PC-3 (cell line): ENCODE data around the gene RNF151. TPM values are rescaled to one million over a fixed set of nuclear protein-coding genes. Genes with fewer than 3 reads are reported as not detected.
"Not testable (repeated sequence)": the region's sequence is repeated elsewhere in the genome, so short reads cannot be mapped to it uniquely, and the experiment has no call there.

Experiments used
- ATAC-seq: fragments of 200-7000 bp; cut with Tn5 transposase; 2 replicates; pipeline ENCODE4 v1.9.1; 2020; ENCODE audit warnings: mild to moderate bottlenecking, moderate library complexity
- BruUV-seq: library from RNA; stranded (reverse); fragments of 400-500 nt; replicated peaks from 2 replicates; lab custom pipeline; 2021; lab: Mats Ljungman, UMichigan
- CTCF ChIA-PET: fragments of 300-600 bp; sonication (Branson Sonifier 250); formaldehyde crosslinking; loops from one replicate; lab custom pipeline; 2022; ENCODE audit warnings: antibody characterized with exemption; lab: Charles Lee
- POLR2A ChIA-PET: fragments of 300-600 bp; sonication (Branson Sonifier 250); formaldehyde crosslinking; loops from one replicate; lab custom pipeline; 2022; ENCODE audit warnings: antibody characterized with exemption; ENCODE audit not compliant: unreplicated experiment; lab: Charles Lee
- DNase-seq: peaks from one replicate; pipeline ENCODE4 v3.0.0-alpha.2; 2015
- H2AFZ ChIP-seq: fragments of 300-600 bp; sonication (generic); 2 replicates; pipeline ENCODE4 v1.6.0; 2016; ENCODE audit warnings: antibody characterized with exemption, low read length
- H3F3A ChIP-seq: fragments of 300-600 bp; sonication (generic); one replicate; pipeline ENCODE4 v1.6.0; 2017; ENCODE audit warnings: antibody characterized with exemption, low read length, control low read depth, mild to moderate bottlenecking; ENCODE audit not compliant: unreplicated experiment
- H3K27ac ChIP-seq: fragments of 300-600 bp; sonication (generic); 2 replicates; pipeline ENCODE4 v1.5.1; 2016; ENCODE audit warnings: mild to moderate bottlenecking, low read length
- H3K27me3 ChIP-seq: fragments of 300-600 bp; sonication (generic); 2 replicates; pipeline ENCODE4 v1.6.1; 2016; ENCODE audit warnings: low read length, mixed read lengths
- H3K36me3 ChIP-seq: fragments of 300-600 bp; sonication (generic); 2 replicates; pipeline ENCODE4 v1.6.1; 2016; ENCODE audit warnings: low read depth, mixed run types, low read length, mixed read lengths
- H3K4me1 ChIP-seq: fragments of 300-600 bp; sonication (generic); 2 replicates; pipeline ENCODE4 v1.5.1; 2016; ENCODE audit warnings: low read length; ENCODE audit not compliant: insufficient read depth
- H3K4me2 ChIP-seq: fragments of 300-600 bp; sonication (generic); 2 replicates; pipeline ENCODE4 v1.6.0; 2016; ENCODE audit warnings: low read length
- H3K4me3 ChIP-seq: fragments of 300-600 bp; sonication (generic); 2 replicates; pipeline ENCODE4 v1.5.1; 2016; ENCODE audit warnings: mild to moderate bottlenecking, low read length, mixed read lengths
- H3K79me2 ChIP-seq: fragments of 300-600 bp; sonication (generic); 2 replicates; pipeline ENCODE4 v1.6.1; 2017; ENCODE audit warnings: low read length, mixed read lengths
- H3K9ac ChIP-seq: fragments of 300-600 bp; sonication (generic); 2 replicates; pipeline ENCODE4 v1.6.0; 2016; ENCODE audit warnings: mild to moderate bottlenecking, low read length
- H3K9me2 ChIP-seq: fragments of 300-600 bp; sonication (generic); replicated peaks from 2 replicates; pipeline ENCODE4 v1.6.1; 2016; ENCODE audit warnings: mixed run types, low read length, mixed read lengths
- H3K9me3 ChIP-seq: fragments of 300-600 bp; sonication (generic); 2 replicates; pipeline ENCODE4 v1.6.1; 2016; ENCODE audit warnings: low read length, mixed read lengths
- H4K20me1 ChIP-seq: fragments of 300-600 bp; sonication (generic); 2 replicates; pipeline ENCODE4 v1.6.1; 2016; ENCODE audit warnings: low read length, mixed read lengths
- EZH2 ChIP-seq: fragments of 300-600 bp; sonication (generic); IDR thresholded peaks from one replicate; pipeline ENCODE4 v1.6.1; 2017; ENCODE audit warnings: antibody characterized with exemption, mild to moderate bottlenecking, low read length; ENCODE audit not compliant: unreplicated experiment
- EZH2phosphoT487 ChIP-seq: fragments of 300-600 bp; sonication (generic); IDR thresholded peaks from 2 replicates; pipeline ENCODE4 v1.6.1; 2018; ENCODE audit warnings: mild to moderate bottlenecking, antibody characterized with exemption, low read length, borderline replicate concordance
- intact Hi-C: fragments of 100-400 bp; cut with micrococcal nuclease; formaldehyde crosslinking; loops from 2 replicates; pipeline ENCODE4 v1.9.0; 2023
- total RNA-seq: library from RNA; depleted of rRNA; stranded (reverse); fragments of >200 nt; gene quantifications from 2 replicates; pipeline ENCODE4 v1.2.3, GENCODE V29; 2014
- TF ChIP-seq, protein P1 (sequence below): fragments of 300-600 bp; sonication (generic); conservative IDR thresholded peaks from 2 replicates; pipeline ENCODE4 v1.5.1; 2017; ENCODE audit warnings: antibody characterized with exemption, low read depth, mild to moderate bottlenecking, low read length

Gene RNF151
- total RNA-seq, 1 experiment from 2014 or later = not detected

DNA sequence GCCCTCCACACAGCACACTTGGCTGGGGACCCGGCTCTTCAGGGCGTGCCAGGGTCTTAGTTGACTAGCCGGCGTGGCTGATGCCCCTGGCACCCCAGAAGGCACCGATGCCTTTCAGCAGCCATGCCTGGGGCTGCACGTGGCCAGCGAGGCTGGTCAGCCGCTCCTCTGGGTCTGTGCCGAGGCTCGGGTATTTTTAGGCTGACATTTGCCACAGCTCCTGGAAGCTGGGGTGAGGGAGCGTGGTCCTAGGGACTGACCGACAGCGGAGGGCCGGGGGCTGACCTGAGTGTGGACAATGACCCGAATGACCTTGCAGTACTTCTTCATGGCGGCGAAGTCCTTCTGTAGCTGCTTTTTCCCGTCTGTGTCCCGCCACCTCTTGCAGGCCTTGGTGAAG lies 16.1 kb upstream of the RNF151 start:
- H3K4me3 ChIP-seq = no peak overlapping the region
- H3F3A ChIP-seq = no peaks in the 10 kb centered on the region
- H4K20me1 ChIP-seq = no peaks in the 10 kb centered on the region
- ATAC-seq (no peak), DNase-seq (no peak)
- H3K4me1 ChIP-seq = no peaks in the 10 kb centered on the region
- TF ChIP-seq, protein P1, sequence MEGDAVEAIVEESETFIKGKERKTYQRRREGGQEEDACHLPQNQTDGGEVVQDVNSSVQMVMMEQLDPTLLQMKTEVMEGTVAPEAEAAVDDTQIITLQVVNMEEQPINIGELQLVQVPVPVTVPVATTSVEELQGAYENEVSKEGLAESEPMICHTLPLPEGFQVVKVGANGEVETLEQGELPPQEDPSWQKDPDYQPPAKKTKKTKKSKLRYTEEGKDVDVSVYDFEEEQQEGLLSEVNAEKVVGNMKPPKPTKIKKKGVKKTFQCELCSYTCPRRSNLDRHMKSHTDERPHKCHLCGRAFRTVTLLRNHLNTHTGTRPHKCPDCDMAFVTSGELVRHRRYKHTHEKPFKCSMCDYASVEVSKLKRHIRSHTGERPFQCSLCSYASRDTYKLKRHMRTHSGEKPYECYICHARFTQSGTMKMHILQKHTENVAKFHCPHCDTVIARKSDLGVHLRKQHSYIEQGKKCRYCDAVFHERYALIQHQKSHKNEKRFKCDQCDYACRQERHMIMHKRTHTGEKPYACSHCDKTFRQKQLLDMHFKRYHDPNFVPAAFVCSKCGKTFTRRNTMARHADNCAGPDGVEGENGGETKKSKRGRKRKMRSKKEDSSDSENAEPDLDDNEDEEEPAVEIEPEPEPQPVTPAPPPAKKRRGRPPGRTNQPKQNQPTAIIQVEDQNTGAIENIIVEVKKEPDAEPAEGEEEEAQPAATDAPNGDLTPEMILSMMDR = no peak
- TF ChIP-seq EZH2 (no peak), EZH2phosphoT487 (no peak)
- POLR2A ChIA-PET = no interaction called here
- no peaks in the 10 kb centered on the region for H3K27me3 ChIP-seq
- H3K9me3 ChIP-seq = no peaks in the 10 kb centered on the region
- H3K36me3 ChIP-seq = no peaks in the 10 kb centered on the region
- H3K9ac ChIP-seq = no peak overlapping the region
- H3K9me2 ChIP-seq = no peaks in the 10 kb centered on the region
- intact Hi-C loops = no loop called here
- BruUV-seq = no TSS peak
- CTCF ChIA-PET = no interaction called here
- H3K4me2 ChIP-seq = no peak overlapping the region
- H3K79me2 ChIP-seq = no peaks in the 10 kb centered on the region
- no peak overlapping the region for H3K27ac ChIP-seq
- H2AFZ ChIP-seq = no peak overlapping the region

DNA sequence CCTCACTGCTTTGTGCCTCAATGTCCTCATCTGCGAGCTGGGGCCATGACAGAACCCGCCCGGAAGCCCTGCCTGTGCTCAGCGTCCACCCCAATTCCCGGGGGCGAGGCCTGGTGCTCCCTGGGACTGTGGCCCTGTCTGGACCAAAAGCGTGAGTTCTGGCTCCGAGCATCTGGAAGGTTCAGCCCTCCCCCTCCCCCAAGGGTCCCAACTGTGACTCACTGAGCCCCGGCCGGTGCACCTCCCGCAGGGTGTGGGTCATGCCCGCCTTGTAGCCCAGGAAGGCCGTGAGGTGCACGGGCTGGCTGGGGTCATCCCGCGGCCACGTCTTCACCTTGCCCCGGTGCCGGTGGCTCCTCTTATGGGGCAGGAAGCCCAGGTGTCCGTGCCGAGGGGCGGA lies 12.9 kb upstream of the RNF151 start:
- POLR2A ChIA-PET = no interaction called here

DNA sequence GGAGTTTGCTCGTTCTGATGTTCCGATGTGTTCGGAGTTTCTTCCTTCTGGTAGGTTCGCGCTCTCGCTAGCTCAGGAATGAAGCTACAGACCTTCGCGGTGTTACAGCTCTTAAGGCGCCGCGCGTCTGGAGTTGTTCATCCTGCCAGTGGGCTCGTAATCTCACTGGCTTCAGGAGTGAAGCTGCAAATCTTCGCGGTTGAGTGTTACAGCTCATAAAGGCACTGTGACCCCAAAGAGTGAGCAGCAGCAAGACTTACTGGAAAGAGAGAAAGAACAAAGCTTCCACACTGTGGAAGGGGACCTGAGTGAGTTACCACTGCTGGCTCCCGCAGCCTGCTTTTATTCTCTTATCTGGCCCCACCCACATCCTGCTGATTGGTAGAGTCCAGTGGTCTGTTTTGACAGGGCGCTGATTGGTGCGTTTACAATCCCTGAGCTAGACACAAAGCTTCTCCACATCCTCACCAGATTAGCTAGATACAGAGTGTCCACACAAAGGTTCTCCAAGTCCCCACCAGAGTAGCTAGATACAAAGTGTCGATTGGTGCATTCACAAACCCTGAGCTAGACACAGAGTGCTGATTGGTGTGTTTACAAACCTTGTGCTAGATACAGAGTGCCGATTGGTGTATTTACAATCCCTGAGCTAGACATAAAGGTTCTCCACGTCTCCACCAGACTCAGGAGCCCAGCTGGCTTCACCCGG lies 9.1 kb upstream of the RNF151 start:
- H3K36me3 ChIP-seq, H4K20me1 ChIP-seq, H3K9me2 ChIP-seq, intact Hi-C loops, H2AFZ ChIP-seq, CTCF ChIA-PET, POLR2A ChIA-PET, ATAC-seq, H3K4me2 ChIP-seq, BruUV-seq, H3K27me3 ChIP-seq, H3F3A ChIP-seq, H3K9me3 ChIP-seq, DNase-seq, H3K9ac ChIP-seq, H3K4me1 ChIP-seq, H3K27ac ChIP-seq, H3K4me3 ChIP-seq: not testable (repeated sequence)
- peaks cover 21% of the 10 kb centered on the region for H3K79me2 ChIP-seq

More for the DNA sequence above, 12.9 kb upstream of the RNF151 start:
- intact Hi-C loops = no loop called here
- Histone ChIP-seq H3K4me1 (no peaks in the 10 kb centered on the region), H3K9ac (no peak overlapping the region), H3K9me3 (no peaks in the 10 kb centered on the region), H4K20me1 (no peaks in the 10 kb centered on the region), H3K36me3 (no peaks in the 10 kb centered on the region), H3K4me2 (no peak overlapping the region), H3K9me2 (no peaks in the 10 kb centered on the region), H3F3A (no peaks in the 10 kb centered on the region), H3K4me3 (no peak overlapping the region), H3K79me2 (no peaks in the 10 kb centered on the region), H2AFZ (no peak overlapping the region), H3K27ac (no peak overlapping the region), H3K27me3 (no peaks in the 10 kb centered on the region)
- TF ChIP-seq EZH2phosphoT487 = no peak
- TF ChIP-seq, protein P1 = no peak
- no peak for TF ChIP-seq EZH2
- DNase-seq = no peak
- CTCF ChIA-PET = no interaction called here
- no TSS peak for BruUV-seq
- no peak for ATAC-seq

DNA sequence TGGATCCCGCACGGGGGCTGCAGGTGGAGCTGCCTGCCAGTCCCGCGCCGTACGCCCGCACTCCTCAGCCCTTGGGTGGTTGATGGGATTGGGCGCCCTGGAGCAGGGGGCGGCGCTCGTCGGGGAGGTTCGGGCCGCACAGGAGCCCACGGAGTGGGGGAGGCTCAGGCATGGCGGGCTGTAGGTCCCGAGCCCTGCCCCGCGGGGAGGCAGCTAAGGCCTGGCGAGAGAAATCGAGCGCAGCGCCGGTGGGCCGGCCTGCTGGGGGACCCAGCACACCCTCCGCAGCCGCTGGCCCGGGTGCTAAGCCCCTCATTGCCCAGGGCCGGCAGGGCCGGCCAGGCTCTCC lies 8.5 kb upstream of the RNF151 start:
- H4K20me1 ChIP-seq, H3K4me1 ChIP-seq, ATAC-seq, H3K9me3 ChIP-seq, H3K9ac ChIP-seq, DNase-seq, intact Hi-C loops, H3K4me3 ChIP-seq, CTCF ChIA-PET, H3K4me2 ChIP-seq, H3F3A ChIP-seq, H2AFZ ChIP-seq, H3K27ac ChIP-seq, H3K27me3 ChIP-seq, BruUV-seq, H3K9me2 ChIP-seq, POLR2A ChIA-PET: not testable (repeated sequence)
- Histone ChIP-seq H3K36me3 (peaks cover 11% of the 10 kb centered on the region), H3K79me2 (peaks cover 27% of the 10 kb centered on the region)
